Trophoblast cell (in vitro differentiated cells and primary cell): ENCODE data around the gene OLFM1.

Source experiments
- DNase-seq, 2 donors: peaks; one replicate each; pipeline ENCODE4 v3.0.0-alpha.2; 2016
- H2AFZ ChIP-seq: 2 replicates; pipeline ENCODE4 v1.6.1; 2013; ENCODE audit warnings: low read length, moderate library complexity, mild to moderate bottlenecking; ENCODE audit not compliant: insufficient read depth, poor library complexity
- H2AK5ac ChIP-seq: 2 replicates; pipeline ENCODE4 v1.6.1; 2013; ENCODE audit warnings: mild to moderate bottlenecking, low read length
- H2BK120ac ChIP-seq: 2 replicates; pipeline ENCODE4 v1.6.1; 2013; ENCODE audit warnings: low read length, mild to moderate bottlenecking, moderate library complexity; ENCODE audit not compliant: insufficient read depth, poor library complexity
- H2BK12ac ChIP-seq: 2 replicates; pipeline ENCODE4 v1.6.1; 2013; ENCODE audit warnings: mild to moderate bottlenecking, low read length, moderate library complexity
- H2BK5ac ChIP-seq: 2 replicates; pipeline ENCODE4 v1.6.1; 2013; ENCODE audit warnings: low read length, low read depth, moderate library complexity, mild to moderate bottlenecking; ENCODE audit not compliant: poor library complexity
- H3K14ac ChIP-seq: 2 replicates; pipeline ENCODE4 v1.6.1; 2013; ENCODE audit warnings: mild to moderate bottlenecking, low read length
- H3K18ac ChIP-seq: 2 replicates; pipeline ENCODE4 v1.6.1; 2013; ENCODE audit warnings: mild to moderate bottlenecking, low read length
- H3K23ac ChIP-seq: 2 replicates; pipeline ENCODE4 v1.6.1; 2013; ENCODE audit warnings: low read length
- H3K27ac ChIP-seq: 2 replicates; pipeline ENCODE4 v1.5.1; 2013; ENCODE audit warnings: low read depth, mild to moderate bottlenecking, inconsistent platforms, low read length, moderate library complexity
- H3K27me3 ChIP-seq: 2 replicates; pipeline ENCODE4 v1.6.1; 2013; ENCODE audit warnings: inconsistent platforms, mild to moderate bottlenecking, low read length, moderate library complexity; ENCODE audit not compliant: insufficient read depth
- H3K36me3 ChIP-seq, 2 experiments: 1 replicate in 1 of 2; 2 replicates in 1 of 2; pipeline ENCODE4 v1.6.1; 2013; ENCODE audit warnings: low read length in 2 of 2, mild to moderate bottlenecking in 2 of 2, moderate library complexity in 1 of 2; ENCODE audit not compliant: insufficient read depth in 2 of 2, control insufficient read depth in 1 of 2
- H3K4ac ChIP-seq: 2 replicates; pipeline ENCODE4 v1.6.1; 2013; ENCODE audit warnings: low read depth, mild to moderate bottlenecking, low read length, moderate library complexity
- H3K4me1 ChIP-seq, 2 experiments: 1 replicate in 1 of 2; 2 replicates in 1 of 2; pipeline ENCODE4 v1.6.1; 2013; ENCODE audit warnings: low read length in 2 of 2, mild to moderate bottlenecking in 2 of 2, moderate library complexity in 1 of 2; ENCODE audit not compliant: insufficient read depth in 2 of 2, control insufficient read depth in 1 of 2
- H3K4me2 ChIP-seq: 2 replicates; pipeline ENCODE4 v1.6.1; 2013; ENCODE audit warnings: inconsistent platforms, mild to moderate bottlenecking, low read length, moderate library complexity
- H3K4me3 ChIP-seq: 2 replicates; pipeline ENCODE4 v1.5.1; 2013; ENCODE audit warnings: mild to moderate bottlenecking, low read depth, low read length, inconsistent platforms
- H3K79me1 ChIP-seq: one replicate; pipeline ENCODE4 v1.6.1; 2013; ENCODE audit warnings: low read length
- H3K79me2 ChIP-seq: 2 replicates; pipeline ENCODE4 v1.6.1; 2013; ENCODE audit warnings: low read length, mild to moderate bottlenecking; ENCODE audit not compliant: control insufficient read depth, insufficient read depth, poor library complexity
- H3K9ac ChIP-seq: 2 replicates; pipeline ENCODE4 v1.6.1; 2013; ENCODE audit warnings: mild to moderate bottlenecking, low read length
- H3K9me3 ChIP-seq: 2 replicates; pipeline ENCODE4 v1.6.1; 2013; ENCODE audit warnings: low read depth, mild to moderate bottlenecking, control low read depth, inconsistent platforms, low read length; ENCODE audit not compliant: insufficient read depth
- H4K12ac ChIP-seq: 2 replicates; pipeline ENCODE4 v1.6.1; 2013; ENCODE audit warnings: low read depth, mild to moderate bottlenecking, low read length, moderate library complexity
- H4K8ac ChIP-seq: 2 replicates; pipeline ENCODE4 v1.6.1; 2013; ENCODE audit warnings: low read depth, mild to moderate bottlenecking, low read length, moderate library complexity
- H4K91ac ChIP-seq: one replicate; pipeline ENCODE4 v1.6.1; 2013; ENCODE audit warnings: low read depth, mild to moderate bottlenecking, low read length, moderate library complexity
- WGBS: extraction: QIAGEN DNeasy Blood & Tissue Kit; methylation state at CpG from one replicate; pipeline ENCODE4 v1.1.7; 2013; ENCODE audit warnings: missing lambda C conversion rate; ENCODE audit not compliant: insufficient read length, insufficient coverage; ENCODE audit errors: extremely low coverage; 5-methylcytosine and 5-hydroxymethylcytosine counted together

OLFM1 gene

GRCh38 chr9:135081731-135082130 is 5.7 kb upstream of the OLFM1 start:
- no peak overlapping the region for H3K14ac ChIP-seq

GRCh38 chr9:135082536-135082935 is 4.9 kb upstream of the OLFM1 start:
- H2AK5ac ChIP-seq, result no peak overlapping the region
- H4K8ac ChIP-seq, result no peak overlapping the region
- no peak overlapping the region for H3K18ac ChIP-seq
- peaks cover 0 to 2% of the 10 kb centered on the region in 2 experiments for H3K4me1 ChIP-seq
- no peak overlapping the region for H3K4ac ChIP-seq
- H3K27ac ChIP-seq, result no peak overlapping the region
- H2AFZ ChIP-seq, result no peak overlapping the region
- H3K4me3 ChIP-seq, result peak overlapping the region; percentile 8
- H3K9me3 ChIP-seq, result no peaks in the 10 kb centered on the region
- DNase-seq, result no peak
- H3K79me2 ChIP-seq, result no peaks in the 10 kb centered on the region
- no peak overlapping the region for H3K14ac ChIP-seq
- no peak overlapping the region for H3K23ac ChIP-seq
- no peak overlapping the region for H4K91ac ChIP-seq
- no peak overlapping the region for H3K9ac ChIP-seq
- H3K27me3 ChIP-seq, result peaks cover 7% of the 10 kb centered on the region
- H2BK12ac ChIP-seq, result no peak overlapping the region
- no peak overlapping the region for H2BK120ac ChIP-seq
- H4K12ac ChIP-seq, result no peak overlapping the region
- no CpG with 5 or more reads among the region's 7 CpGs for WGBS
- no peak overlapping the region for H3K4me2 ChIP-seq
- H2BK5ac ChIP-seq, result no peak overlapping the region
- H3K36me3 ChIP-seq, result no peaks in the 10 kb centered on the region
- H3K79me1 ChIP-seq, result no peaks in the 10 kb centered on the region

More at GRCh38 chr9:135081731-135082130, 5.7 kb upstream of the OLFM1 start:
- Histone ChIP-seq H3K4ac (no peak overlapping the region), H4K8ac (no peak overlapping the region), H2AFZ (no peak overlapping the region), H3K9me3 (no peaks in the 10 kb centered on the region), H3K23ac (no peak overlapping the region), H3K36me3 (no peaks in the 10 kb centered on the region), H3K18ac (no peak overlapping the region), H3K79me2 (no peaks in the 10 kb centered on the region), H3K4me1 (no peaks in the 10 kb centered on the region), H3K9ac (no peak overlapping the region), H2BK5ac (no peak overlapping the region), H4K12ac (no peak overlapping the region), H3K4me3 (no peak overlapping the region), H3K27ac (no peak overlapping the region), H2BK12ac (no peak overlapping the region), H2AK5ac (no peak overlapping the region), H3K4me2 (no peak overlapping the region), H2BK120ac (no peak overlapping the region), H3K79me1 (no peaks in the 10 kb centered on the region), H3K27me3 (peaks cover under 1% of the 10 kb centered on the region), H4K91ac (no peak overlapping the region)
- WGBS, result no CpG with 5 or more reads among the region's 16 CpGs
- DNase-seq, result no peak

DNA sequence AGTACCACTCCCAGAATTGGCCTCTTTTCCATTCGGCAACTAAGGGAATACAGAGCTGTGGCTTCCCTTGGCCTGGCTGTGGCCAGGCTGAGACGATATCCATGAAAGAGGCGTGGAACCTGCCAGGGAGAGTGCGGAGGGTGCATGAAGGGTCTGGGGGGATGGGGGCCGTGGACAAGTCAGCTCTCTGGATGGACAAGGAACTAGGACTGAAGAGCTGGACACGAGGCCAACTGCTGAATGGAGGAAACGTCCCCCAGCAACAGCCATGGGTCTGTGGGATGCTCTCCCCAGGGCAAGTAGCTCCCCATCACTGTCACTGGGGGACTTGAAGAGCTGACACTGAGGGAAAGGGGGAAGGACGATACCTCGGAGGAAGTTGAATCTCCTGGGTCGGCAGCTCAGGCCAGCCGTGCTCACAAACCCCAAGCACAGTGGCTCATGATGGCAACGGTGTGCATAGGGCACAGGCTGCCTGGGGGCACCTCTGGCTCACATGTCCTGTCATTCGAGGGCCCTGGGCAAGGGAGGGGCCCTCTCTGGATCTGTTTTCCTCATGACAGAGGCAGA is 4.1 kb upstream of the OLFM1 start:
- no peak overlapping the region for H2BK120ac ChIP-seq
- DNase-seq, result no peak
- H3K4me3 ChIP-seq, result no peak overlapping the region
- no peak overlapping the region for H3K4ac ChIP-seq
- H2AK5ac ChIP-seq, result no peak overlapping the region
- no peak overlapping the region for H3K18ac ChIP-seq
- WGBS, result no CpG with 5 or more reads among the region's 13 CpGs
- H3K36me3 ChIP-seq, result no peaks in the 10 kb centered on the region
- no peak overlapping the region for H2AFZ ChIP-seq
- H2BK5ac ChIP-seq, result no peak overlapping the region
- no peaks in the 10 kb centered on the region for H3K9me3 ChIP-seq
- H3K4me2 ChIP-seq, result no peak overlapping the region
- no peak overlapping the region for H3K27ac ChIP-seq
- H3K4me1 ChIP-seq, result peaks cover 0 to 6% of the 10 kb centered on the region in 2 experiments
- H4K8ac ChIP-seq, result no peak overlapping the region
- H3K9ac ChIP-seq, result no peak overlapping the region
- H4K91ac ChIP-seq, result no peak overlapping the region
- H2BK12ac ChIP-seq, result no peak overlapping the region
- no peak overlapping the region for H3K23ac ChIP-seq
- H4K12ac ChIP-seq, result no peak overlapping the region
- peaks cover 14% of the 10 kb centered on the region for H3K27me3 ChIP-seq
- H3K79me2 ChIP-seq, result no peaks in the 10 kb centered on the region
- H3K14ac ChIP-seq, result no peak overlapping the region
- H3K79me1 ChIP-seq, result no peaks in the 10 kb centered on the region

- H3K4me2 ChIP-seq, result no peak overlapping the region
- no peak overlapping the region for H3K4ac ChIP-seq
- no peak overlapping the region for H3K18ac ChIP-seq
- no peak overlapping the region for H2AFZ ChIP-seq
- H3K9me3 ChIP-seq, result no peaks in the 10 kb centered on the region
- no peak overlapping the region for H2BK5ac ChIP-seq
- WGBS, result no CpG with 5 or more reads among the region's 8 CpGs
- peaks cover 20% of the 10 kb centered on the region for H3K27me3 ChIP-seq
- no peak overlapping the region for H3K23ac ChIP-seq
- H3K4me3 ChIP-seq, result no peak overlapping the region
- no peaks in the 10 kb centered on the region for H3K36me3 ChIP-seq
- no peak overlapping the region for H3K27ac ChIP-seq
- H3K14ac ChIP-seq, result no peak overlapping the region
- H4K91ac ChIP-seq, result no peak overlapping the region
- peaks cover 0 to 6% of the 10 kb centered on the region in 2 experiments for H3K4me1 ChIP-seq
- DNase-seq, result no peak
- H4K12ac ChIP-seq, result no peak overlapping the region
- no peaks in the 10 kb centered on the region for H3K79me2 ChIP-seq
- H3K79me1 ChIP-seq, result no peaks in the 10 kb centered on the region
- no peak overlapping the region for H4K8ac ChIP-seq
- H2BK12ac ChIP-seq, result no peak overlapping the region
- H2AK5ac ChIP-seq, result no peak overlapping the region
- no peak overlapping the region for H2BK120ac ChIP-seq
- no peak overlapping the region for H3K9ac ChIP-seq
Observed at GRCh38 chr9:135083831-135084230, 3.6 kb upstream of the OLFM1 start.
